ENCODE measurements around the gene SPRR1A. TPM values are rescaled to one million over a fixed set of nuclear protein-coding genes. Genes with fewer than 3 reads are reported as not detected.
A peak's percentile ranks its signal among the peaks of the same experiment; 100 is the strongest.

Gene SPRR1A
- polyA plus RNA-seq, 1 donor (not counting 4 experiments of a cell fraction or from before 2014, with no cell fraction given) = 18.0 TPM

DNA sequence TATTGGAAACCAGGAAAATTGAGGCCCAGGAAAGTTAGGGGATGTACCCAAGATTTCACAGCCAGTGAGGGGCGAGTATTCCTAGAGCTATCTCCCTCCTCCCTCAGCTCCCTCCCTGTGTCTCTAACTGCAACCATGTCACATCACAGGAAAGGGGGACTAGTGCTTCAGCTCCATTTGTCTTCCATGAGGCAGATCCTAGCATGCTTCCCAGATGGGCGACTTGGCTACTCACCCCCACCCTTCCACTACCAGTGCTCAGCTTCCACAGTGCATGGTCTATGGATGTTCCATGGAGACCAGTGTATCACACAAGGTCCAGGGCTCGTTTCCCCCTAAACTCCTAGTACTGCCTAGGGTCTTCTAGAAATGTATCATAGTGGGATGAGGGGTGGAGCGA lies 18.0 kb upstream of the SPRR1A start:
- DNase-seq (ENCODE audit: low read depth, low spot score) (no peak), FAIRE-seq (no peak)
- Histone ChIP-seq H2AFZ (ENCODE audit: control insufficient read depth, low read length) (no peak overlapping the region), H3K9me3 (ENCODE audit: control insufficient read depth, low read depth, low read length) (no peaks in the 10 kb centered on the region), H3K4me1 (ENCODE audit: control insufficient read depth, extremely low read depth, insufficient read depth, low read length) (peaks cover 14% of the 10 kb centered on the region), H3K4me2 (ENCODE audit: control insufficient read depth, extremely low read depth, insufficient read depth, low read depth, low read length) (no peak overlapping the region), H3K79me2 (ENCODE audit: control insufficient read depth, insufficient read depth, low read length) (no peaks in the 10 kb centered on the region), H3K4me3 (ENCODE audit: control insufficient read depth in 2 of 3, extremely low read depth in 1 of 3, insufficient read depth in 2 of 3, low read depth in 1 of 3, low read length in 3 of 3) (no peak overlapping the region), H3K36me3 (ENCODE audit: control insufficient read depth in 2 of 2, extremely low read depth in 1 of 2, insufficient read depth in 2 of 2, low read length in 2 of 2) (no peaks in the 10 kb centered on the region), H3K27me3 (ENCODE audit: control insufficient read depth, extremely low read depth, insufficient read depth, low read length) (no peaks in the 10 kb centered on the region), H4K20me1 (ENCODE audit: control insufficient read depth, extremely low read depth, insufficient read depth, low read length) (no peaks in the 10 kb centered on the region), H3K27ac (ENCODE audit: control insufficient read depth, insufficient read depth, low read length) (no peak overlapping the region), H3K9ac (ENCODE audit: control insufficient read depth, extremely low read depth, insufficient read depth, low read length) (no peak overlapping the region), H3K9me1 (ENCODE audit: control insufficient read depth, extremely low read depth, insufficient read depth, low read length) (no peaks in the 10 kb centered on the region)
- no peak for TF ChIP-seq EZH2 (IDR thresholded peaks at IDR 0.05; ENCODE audit: low read length)
- TF ChIP-seq, protein P1, sequence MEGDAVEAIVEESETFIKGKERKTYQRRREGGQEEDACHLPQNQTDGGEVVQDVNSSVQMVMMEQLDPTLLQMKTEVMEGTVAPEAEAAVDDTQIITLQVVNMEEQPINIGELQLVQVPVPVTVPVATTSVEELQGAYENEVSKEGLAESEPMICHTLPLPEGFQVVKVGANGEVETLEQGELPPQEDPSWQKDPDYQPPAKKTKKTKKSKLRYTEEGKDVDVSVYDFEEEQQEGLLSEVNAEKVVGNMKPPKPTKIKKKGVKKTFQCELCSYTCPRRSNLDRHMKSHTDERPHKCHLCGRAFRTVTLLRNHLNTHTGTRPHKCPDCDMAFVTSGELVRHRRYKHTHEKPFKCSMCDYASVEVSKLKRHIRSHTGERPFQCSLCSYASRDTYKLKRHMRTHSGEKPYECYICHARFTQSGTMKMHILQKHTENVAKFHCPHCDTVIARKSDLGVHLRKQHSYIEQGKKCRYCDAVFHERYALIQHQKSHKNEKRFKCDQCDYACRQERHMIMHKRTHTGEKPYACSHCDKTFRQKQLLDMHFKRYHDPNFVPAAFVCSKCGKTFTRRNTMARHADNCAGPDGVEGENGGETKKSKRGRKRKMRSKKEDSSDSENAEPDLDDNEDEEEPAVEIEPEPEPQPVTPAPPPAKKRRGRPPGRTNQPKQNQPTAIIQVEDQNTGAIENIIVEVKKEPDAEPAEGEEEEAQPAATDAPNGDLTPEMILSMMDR (optimal IDR thresholded peaks at IDR 0.05 in 1 of 3, IDR thresholded peaks at IDR 0.05 in 1 of 3, conservative IDR thresholded peaks at IDR 0.05 in 1 of 3; ENCODE audit: extremely low read depth in 1 of 3, insufficient read depth in 2 of 3, low read length in 3 of 3) = no peak
- dilution Hi-C loops (cut with MboI; ENCODE audit: extremely low pct_ligation_motif_present, low sequenced_read_pairs) = no loop called here

DNA sequence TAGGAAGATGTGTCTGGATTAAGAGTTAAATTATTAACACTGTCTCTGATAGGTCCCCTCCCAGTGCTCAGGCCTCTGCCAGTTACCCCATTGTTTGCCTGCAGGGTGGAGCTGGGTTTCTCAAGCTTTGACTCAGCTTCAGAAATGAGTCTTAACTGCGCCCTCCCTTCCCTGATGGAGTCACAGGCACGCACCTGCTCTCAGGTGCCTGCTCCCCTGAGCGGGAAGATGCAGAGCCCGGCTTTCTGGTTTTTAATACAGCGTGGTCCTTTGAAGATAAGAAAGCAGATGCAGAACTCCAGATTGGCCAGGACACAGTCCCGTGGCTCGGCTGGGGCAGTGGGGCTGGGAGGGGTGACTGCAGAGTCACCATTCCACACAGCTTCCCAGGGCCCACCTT lies 16.7 kb upstream of the SPRR1A start:
- Histone ChIP-seq H3K9me3 (ENCODE audit: control insufficient read depth, low read depth, low read length) (no peaks in the 10 kb centered on the region), H3K9ac (ENCODE audit: control insufficient read depth, extremely low read depth, insufficient read depth, low read length) (no peak overlapping the region), H3K4me3 (ENCODE audit: control insufficient read depth in 2 of 3, extremely low read depth in 1 of 3, insufficient read depth in 2 of 3, low read depth in 1 of 3, low read length in 3 of 3) (no peak overlapping the region), H3K9me1 (ENCODE audit: control insufficient read depth, extremely low read depth, insufficient read depth, low read length) (no peaks in the 10 kb centered on the region), H3K4me1 (ENCODE audit: control insufficient read depth, extremely low read depth, insufficient read depth, low read length) (peaks cover 18% of the 10 kb centered on the region), H3K4me2 (ENCODE audit: control insufficient read depth, extremely low read depth, insufficient read depth, low read depth, low read length) (no peak overlapping the region), H3K27ac (ENCODE audit: control insufficient read depth, insufficient read depth, low read length) (peak overlapping the region; percentile 32), H2AFZ (ENCODE audit: control insufficient read depth, low read length) (no peak overlapping the region), H4K20me1 (ENCODE audit: control insufficient read depth, extremely low read depth, insufficient read depth, low read length) (no peaks in the 10 kb centered on the region), H3K36me3 (ENCODE audit: control insufficient read depth in 2 of 2, extremely low read depth in 1 of 2, insufficient read depth in 2 of 2, low read length in 2 of 2) (no peaks in the 10 kb centered on the region), H3K79me2 (ENCODE audit: control insufficient read depth, insufficient read depth, low read length) (no peaks in the 10 kb centered on the region), H3K27me3 (ENCODE audit: control insufficient read depth, extremely low read depth, insufficient read depth, low read length) (no peaks in the 10 kb centered on the region)
- no peak for TF ChIP-seq EZH2 (IDR thresholded peaks at IDR 0.05; ENCODE audit: low read length)
- TF ChIP-seq, protein P1 (optimal IDR thresholded peaks at IDR 0.05 in 1 of 3, IDR thresholded peaks at IDR 0.05 in 1 of 3, conservative IDR thresholded peaks at IDR 0.05 in 1 of 3; ENCODE audit: extremely low read depth in 1 of 3, insufficient read depth in 2 of 3, low read length in 3 of 3) = peak in 1 of 3 experiments; percentile 3
- no peak for DNase-seq (ENCODE audit: low read depth, low spot score)
- dilution Hi-C loops (cut with MboI; ENCODE audit: extremely low pct_ligation_motif_present, low sequenced_read_pairs) = no loop called here
- FAIRE-seq = peak; percentile 98

All from keratinocyte (primary cell).